A549 (cell line): ENCODE data around the gene LARP1B. TPM values are rescaled to one million over a fixed set of nuclear protein-coding genes. Genes with fewer than 3 reads are reported as not detected.

Experiments used
- ATAC-seq, 2 experiments: fragments of 200-7000 bp in 1 of 2; fragments of >200 bp in 1 of 2; cut with Nextera tagmentation in 1 of 2; cut with Tn5 transposase in 1 of 2; 3 replicates each; pipeline versions ENCODE4 v1.8.0 to v1.9.1; 2018 to 2020; ENCODE audit warnings: mild to moderate bottlenecking in 1 of 2, moderate library complexity in 1 of 2
- CTCF ChIA-PET: fragments of 300-600 bp; sonication (Branson Sonifier 250); formaldehyde crosslinking; extraction: SDS; loops from one replicate; lab custom pipeline; 2021; ENCODE audit warnings: antibody characterized with exemption, inconsistent platforms; lab: Yijun Ruan, JAX
- POLR2A ChIA-PET: fragments of 350-600 bp; formaldehyde crosslinking; extraction: SDS; loops from one replicate; lab custom pipeline; 2021; ENCODE audit warnings: antibody characterized with exemption, inconsistent platforms; lab: Yijun Ruan, JAX
- DNase-seq, 2 experiments: peaks; one replicate each; pipeline versions ENCODE4 v3.0.0 to v3.0.0-alpha.2; 2011 to 2016; ENCODE audit warnings: low read depth in 1 of 2, low spot score in 1 of 2
- FAIRE-seq: peaks from 2 replicates; lab custom pipeline; 2011; peaks lifted over from hg19 to GRCh38; lab: Jason Lieb, UNC
- H3K27ac ChIP-seq, 2 experiments: fragments of >200 bp; sonication (Bioruptor Twin); formaldehyde crosslinking; 3 replicates each; pipeline ENCODE4 v1.5.1; 2016 to 2017
- H3K4me1 ChIP-seq: fragments of >200 bp; sonication (Bioruptor Twin); formaldehyde crosslinking; 3 replicates; pipeline ENCODE4 v1.6.1; 2016
- H3K4me2 ChIP-seq: fragments of >200 bp; sonication (Bioruptor Twin); formaldehyde crosslinking; 3 replicates; pipeline ENCODE4 v1.6.1; 2016
- H3K4me3 ChIP-seq: fragments of >200 bp; sonication (Bioruptor Twin); formaldehyde crosslinking; 3 replicates; pipeline ENCODE4 v1.5.1; 2016
- H3K9me3 ChIP-seq: fragments of >200 bp; sonication (Bioruptor Twin); formaldehyde crosslinking; 3 replicates; pipeline ENCODE4 v1.6.1; 2016
- ATOH8 ChIP-seq: fragments of 250-450 bp; sonication (Bioruptor Pico); IDR thresholded peaks from 2 replicates; pipeline ENCODE4 v1.5.0; 2020; ENCODE audit warnings: low read depth, mild to moderate bottlenecking, moderate library complexity
- BHLHE40 ChIP-seq: IDR thresholded peaks from 2 replicates; pipeline ENCODE4 v1.6.1; 2012; ENCODE audit warnings: low read depth, low read length, inconsistent platforms
- CBX8 ChIP-seq: fragments of 200-600 bp; sonication (generic); IDR thresholded peaks from 2 replicates; pipeline ENCODE4 v1.6.1; 2016
- CEBPB ChIP-seq, 2 experiments: fragments of >200 bp in 1 of 2; sonication (Bioruptor Twin) in 1 of 2; formaldehyde crosslinking in 1 of 2; IDR thresholded peaks; 2 replicates each; pipeline ENCODE4 v1.6.1; 2012 to 2016
- CHD4 ChIP-seq: fragments of 200-600 bp; sonication (generic); IDR thresholded peaks from 2 replicates; pipeline ENCODE4 v1.6.1; 2016; ENCODE audit warnings: antibody characterized with exemption, mild to moderate bottlenecking, borderline replicate concordance
- CTCF ChIP-seq: fragments of >200 bp; sonication (Bioruptor Twin); formaldehyde crosslinking; IDR thresholded peaks from 3 replicates; pipeline ENCODE4 v1.5.1; 2016
- E2F6 ChIP-seq: IDR thresholded peaks from 2 replicates; pipeline ENCODE4 v1.6.1; 2012; ENCODE audit warnings: low read depth, borderline replicate concordance
- EHF ChIP-seq: fragments of 250-450 bp; sonication (Bioruptor Pico); IDR thresholded peaks from 2 replicates; pipeline ENCODE4 v1.5.0; 2020; ENCODE audit warnings: mild to moderate bottlenecking
- ELK1 ChIP-seq: fragments of 150-350 bp; IDR thresholded peaks from 2 replicates; pipeline ENCODE4 v1.6.1; 2014; ENCODE audit warnings: low read depth, mild to moderate bottlenecking, low read length
- ESRRA ChIP-seq: fragments of 150-350 bp; IDR thresholded peaks from 2 replicates; pipeline ENCODE4 v1.6.1; 2014; ENCODE audit warnings: mild to moderate bottlenecking, low read length, borderline replicate concordance
- GATA3 ChIP-seq: IDR thresholded peaks from 2 replicates; pipeline ENCODE4 v1.6.1; 2012; ENCODE audit warnings: borderline replicate concordance
- HDAC2 ChIP-seq: fragments of 200-600 bp; sonication (generic); IDR thresholded peaks from 2 replicates; pipeline ENCODE4 v1.6.1; 2016
- HOXA7 ChIP-seq: fragments of 250-450 bp; sonication (Bioruptor Pico); IDR thresholded peaks from 2 replicates; pipeline ENCODE4 v1.5.0; 2020; ENCODE audit warnings: mild to moderate bottlenecking, moderate library complexity
- HOXB5 ChIP-seq: fragments of 250-450 bp; sonication (Bioruptor Pico); IDR thresholded peaks from 2 replicates; pipeline ENCODE4 v1.5.0; 2020; ENCODE audit warnings: mild to moderate bottlenecking, moderate library complexity
- KDM5A ChIP-seq: fragments of 200-600 bp; sonication (generic); IDR thresholded peaks from 2 replicates; pipeline ENCODE4 v1.6.1; 2016; ENCODE audit warnings: antibody characterized with exemption, mild to moderate bottlenecking
- MAFK ChIP-seq: fragments of 450-650 bp; IDR thresholded peaks from 2 replicates; pipeline ENCODE4 v1.6.1; 2014; ENCODE audit not compliant: partially characterized antibody
- MAX ChIP-seq: IDR thresholded peaks from 2 replicates; pipeline ENCODE4 v1.6.1; 2012
- MAZ ChIP-seq: fragments of 150-350 bp; IDR thresholded peaks from 2 replicates; pipeline ENCODE4 v1.6.1; 2014; ENCODE audit warnings: antibody characterized with exemption, low read depth, low read length, borderline replicate concordance
- NFE2L2 ChIP-seq: fragments of 150-350 bp; conservative IDR thresholded peaks from 2 replicates; pipeline ENCODE4 v1.6.1; 2014; ENCODE audit warnings: low read length
- NPAS2 ChIP-seq: fragments of 250-450 bp; sonication (Bioruptor Pico); IDR thresholded peaks from 2 replicates; pipeline ENCODE4 v1.8.0; 2022; ENCODE audit warnings: mild to moderate bottlenecking, moderate library complexity, borderline replicate concordance
- POLR2AphosphoS2 ChIP-seq: conservative IDR thresholded peaks from 2 replicates; pipeline ENCODE4 v1.6.1; 2012; ENCODE audit warnings: low read length, improper control_type of control experiment, inconsistent platforms
- RAD21 ChIP-seq, 2 experiments: fragments of >200 bp in 1 of 2; sonication (Bioruptor Twin) in 1 of 2; formaldehyde crosslinking in 1 of 2; IDR thresholded peaks in 1 of 2; conservative IDR thresholded peaks in 1 of 2; 2 replicates in 1 of 2; 3 replicates in 1 of 2; pipeline ENCODE4 v1.6.1; 2012 to 2018; ENCODE audit warnings: inconsistent platforms in 1 of 2
- RARB ChIP-seq: fragments of 250-450 bp; sonication (Bioruptor Pico); IDR thresholded peaks from 2 replicates; pipeline ENCODE4 v1.8.0; 2021; ENCODE audit warnings: mild to moderate bottlenecking, moderate library complexity
- SREBF2 ChIP-seq: fragments of 450-650 bp; IDR thresholded peaks from 2 replicates; pipeline ENCODE4 v1.6.1; 2014; ENCODE audit warnings: mild to moderate bottlenecking, moderate library complexity
- TFCP2L1 ChIP-seq: fragments of 250-450 bp; sonication (Bioruptor Pico); IDR thresholded peaks from 2 replicates; pipeline ENCODE4 v1.5.0; 2021; ENCODE audit warnings: mild to moderate bottlenecking
- TP53 ChIP-seq: fragments of 250-450 bp; sonication (Bioruptor Pico); IDR thresholded peaks from 2 replicates; pipeline ENCODE4 v1.5.0; 2021; ENCODE audit warnings: mild to moderate bottlenecking, moderate library complexity
- ZFP36 ChIP-seq: fragments of 450-650 bp; IDR thresholded peaks from 2 replicates; pipeline ENCODE4 v1.6.1; 2014; ENCODE audit warnings: borderline replicate concordance; ENCODE audit not compliant: partially characterized antibody
- ZNF302 ChIP-seq: fragments of 250-450 bp; sonication (Bioruptor Pico); IDR thresholded peaks from 2 replicates; pipeline ENCODE4 v1.9.0; 2021; ENCODE audit warnings: inconsistent platforms, mild to moderate bottlenecking, moderate library complexity
- ZSCAN20 ChIP-seq: fragments of 250-450 bp; sonication (Bioruptor Pico); IDR thresholded peaks from 2 replicates; pipeline ENCODE4 v1.8.0; 2022; ENCODE audit warnings: mild to moderate bottlenecking, moderate library complexity
- WGBS: methylation state at CpG from one replicate; pipeline ENCODE4 v1.1.6; 2017; ENCODE audit errors: missing lambda C conversion rate; 5-methylcytosine and 5-hydroxymethylcytosine counted together
- polyA plus RNA-seq, 4 experiments: library from polyadenylated mRNA; depleted of rRNA in 3 of 4; stranded (reverse); fragments of >200 nt; fragmentation: RNase III in 1 of 4; extraction: RNeasy Plus Mini Kit Qiagen cat#74134 plus additional on column Dnase treatment in 1 of 4; gene quantifications; 2 replicates in 3 of 4; 3 replicates in 1 of 4; pipeline ENCODE4 v1.2.3, GENCODE V29; 2011 to 2017

LARP1B gene
- polyA plus RNA-seq, 2 of the 4 experiments (the other 2 are of a cell fraction), result 8.6 to 25.6 TPM

- Histone ChIP-seq H3K4me3 (no peak overlapping the region), H3K27ac (peak overlapping the region; percentile 68 to 78), H3K4me1 (peaks cover 21% of the 10 kb centered on the region), H3K9me3 (no peaks in the 10 kb centered on the region; the same call in 2 of the 3 replicates), H3K4me2 (peak overlapping the region; percentile 56)
- FAIRE-seq (no peak), ATAC-seq (no peak; a peak in 2 of 6 replicates), DNase-seq (no peak)
- ChIA-PET POLR2A (interaction anchor here (0.8 kb wide), 1 partner anchor 45 kb away, joined by 5 read pairs; no protein-coding TSS in a partner anchor), CTCF (interaction anchor here (1.2 kb wide), 1 partner anchor 187 kb away, joined by 3 read pairs; no protein-coding TSS in a partner anchor)
- 98% methylated on average over 3 of the region's 3 CpGs for WGBS
- no peak for TF ChIP-seq GATA3
- no peak for TF ChIP-seq MAX
- TF ChIP-seq ELK1, result no peak
- TF ChIP-seq CTCF, result no peak
- no peak for TF ChIP-seq MAZ
- no peak for TF ChIP-seq CHD4
- no peak for TF ChIP-seq ZSCAN20 (CRISPR knock-in tag)
- no peak for TF ChIP-seq RARB (CRISPR knock-in tag)
- no peak for TF ChIP-seq HOXB5
- TF ChIP-seq ZFP36, result no peak
- TF ChIP-seq SREBF2, result no peak
- no peak for TF ChIP-seq BHLHE40
- TF ChIP-seq EHF, result no peak
- TF ChIP-seq NFE2L2, result no peak
- TF ChIP-seq KDM5A, result no peak
- TF ChIP-seq HDAC2, result no peak
- TF ChIP-seq ESRRA, result no peak
These were observed 179.9 kb downstream of the LARP1B start for GRCh38 chr4:128241019-128241418.

- H3K27ac ChIP-seq, result peak overlapping the region; percentile 68 to 78
- POLR2A ChIA-PET, result interaction anchor here (0.8 kb wide), 1 partner anchor 45 kb away, joined by 5 read pairs; no protein-coding TSS in a partner anchor
- no peaks in the 10 kb centered on the region; the same call in 2 of the 3 replicates for H3K9me3 ChIP-seq
- FAIRE-seq, result no peak
- ATAC-seq, result peak; percentile 82 to 88
- peaks cover 21% of the 10 kb centered on the region for H3K4me1 ChIP-seq
- WGBS, result 20% methylated on average over 3 of the region's 3 CpGs
- H3K4me2 ChIP-seq, result peak overlapping the region; percentile 56
- no peak overlapping the region for H3K4me3 ChIP-seq
- CTCF ChIA-PET, result interaction anchor here (1.2 kb wide), 1 partner anchor 186 kb away, joined by 3 read pairs; no protein-coding TSS in a partner anchor
- peak; percentile 17 to 55 for DNase-seq
- TF ChIP-seq ZSCAN20 (CRISPR knock-in tag) (no peak), BHLHE40 (no peak), SREBF2 (no peak), ZNF302 (CRISPR knock-in tag) (no peak), RAD21 (conservative IDR thresholded peaks at IDR 0.05 in 1 of 2, IDR thresholded peaks at IDR 0.05 in 1 of 2) (no peak), ESRRA (no peak), E2F6 (no peak), CEBPB (IDR thresholded peaks at IDR 0.05) (peak in 1 of 2 experiments; percentile 63; a peak in 2 of 4 replicates), RARB (CRISPR knock-in tag) (no peak), ATOH8 (CRISPR knock-in tag) (no peak), POLR2AphosphoS2 (no peak), HOXA7 (CRISPR knock-in tag) (no peak), MAFK (no peak), TP53 (no peak), EHF (no peak), TFCP2L1 (CRISPR knock-in tag) (no peak), KDM5A (no peak), NPAS2 (CRISPR knock-in tag) (no peak), CBX8 (no peak), CTCF (no peak), HDAC2 (no peak)
These were observed 180.4 kb downstream of the LARP1B start for GRCh38 chr4:128241425-128241913.
